ENCODE measurements around the gene ANTXRL. TPM values are rescaled to one million over a fixed set of nuclear protein-coding genes. Genes with fewer than 3 reads are reported as not detected.

ANTXRL gene
- polyA plus RNA-seq, 1 donor from 2014 or later: not detected

DNA sequence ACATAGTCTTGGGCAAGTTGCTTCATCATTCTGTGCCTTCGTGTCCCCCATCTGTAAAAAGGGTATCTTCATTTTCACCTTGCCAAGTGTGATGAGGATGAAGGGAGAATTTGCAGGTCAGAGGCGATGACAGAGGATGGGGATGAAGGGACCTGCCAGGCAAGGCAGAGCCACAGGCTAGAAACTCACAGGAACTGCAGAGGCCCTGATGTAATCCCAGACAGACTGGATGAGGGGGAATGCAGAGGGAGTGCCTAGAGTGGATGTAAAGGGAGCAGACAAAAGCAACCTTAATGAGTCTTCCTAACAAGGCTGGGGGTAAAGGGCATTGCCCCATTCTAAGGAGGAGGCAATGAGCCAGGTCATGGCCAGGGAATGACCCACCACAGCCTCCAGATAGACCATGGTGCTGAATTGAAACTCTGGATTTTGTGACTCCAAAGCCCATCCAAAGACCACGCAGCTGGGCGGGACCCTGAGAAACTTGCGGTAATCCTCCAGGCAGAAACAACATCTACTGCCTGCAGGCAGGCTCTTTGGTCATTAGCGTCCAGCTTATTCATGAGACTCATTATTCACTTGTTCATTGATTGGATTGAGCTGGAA lies 1.9 kb downstream of the ANTXRL start:
- Histone ChIP-seq H4K20me1 (ENCODE audit: insufficient read depth) (no peaks in the 10 kb centered on the region), H3K27ac (ENCODE audit: low read length) (no peak overlapping the region)
- TF ChIP-seq RAD21 (conservative IDR thresholded peaks at IDR 0.05) (no peak), SMC3 (conservative IDR thresholded peaks at IDR 0.05; ENCODE audit: poor library complexity) (no peak), MXI1 (conservative IDR thresholded peaks at IDR 0.05; ENCODE audit: poor library complexity, severe bottlenecking) (no peak), EZH2 (IDR thresholded peaks at IDR 0.05; ENCODE audit: borderline replicate concordance, insufficient read depth, low read length, poor library complexity, severe bottlenecking) (no peak), EP300 (conservative IDR thresholded peaks at IDR 0.05; ENCODE audit: poor library complexity, severe bottlenecking) (no peak), TAF1 (IDR thresholded peaks at IDR 0.05; ENCODE audit: low read depth) (no peak), REST (IDR thresholded peaks at IDR 0.05; ENCODE audit: borderline replicate concordance) (no peak), POLR2AphosphoS5 (IDR thresholded peaks at IDR 0.05) (no peak)
- TF ChIP-seq, protein P1, sequence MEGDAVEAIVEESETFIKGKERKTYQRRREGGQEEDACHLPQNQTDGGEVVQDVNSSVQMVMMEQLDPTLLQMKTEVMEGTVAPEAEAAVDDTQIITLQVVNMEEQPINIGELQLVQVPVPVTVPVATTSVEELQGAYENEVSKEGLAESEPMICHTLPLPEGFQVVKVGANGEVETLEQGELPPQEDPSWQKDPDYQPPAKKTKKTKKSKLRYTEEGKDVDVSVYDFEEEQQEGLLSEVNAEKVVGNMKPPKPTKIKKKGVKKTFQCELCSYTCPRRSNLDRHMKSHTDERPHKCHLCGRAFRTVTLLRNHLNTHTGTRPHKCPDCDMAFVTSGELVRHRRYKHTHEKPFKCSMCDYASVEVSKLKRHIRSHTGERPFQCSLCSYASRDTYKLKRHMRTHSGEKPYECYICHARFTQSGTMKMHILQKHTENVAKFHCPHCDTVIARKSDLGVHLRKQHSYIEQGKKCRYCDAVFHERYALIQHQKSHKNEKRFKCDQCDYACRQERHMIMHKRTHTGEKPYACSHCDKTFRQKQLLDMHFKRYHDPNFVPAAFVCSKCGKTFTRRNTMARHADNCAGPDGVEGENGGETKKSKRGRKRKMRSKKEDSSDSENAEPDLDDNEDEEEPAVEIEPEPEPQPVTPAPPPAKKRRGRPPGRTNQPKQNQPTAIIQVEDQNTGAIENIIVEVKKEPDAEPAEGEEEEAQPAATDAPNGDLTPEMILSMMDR (IDR thresholded peaks at IDR 0.05; ENCODE audit: poor library complexity, severe bottlenecking): no peak

DNA sequence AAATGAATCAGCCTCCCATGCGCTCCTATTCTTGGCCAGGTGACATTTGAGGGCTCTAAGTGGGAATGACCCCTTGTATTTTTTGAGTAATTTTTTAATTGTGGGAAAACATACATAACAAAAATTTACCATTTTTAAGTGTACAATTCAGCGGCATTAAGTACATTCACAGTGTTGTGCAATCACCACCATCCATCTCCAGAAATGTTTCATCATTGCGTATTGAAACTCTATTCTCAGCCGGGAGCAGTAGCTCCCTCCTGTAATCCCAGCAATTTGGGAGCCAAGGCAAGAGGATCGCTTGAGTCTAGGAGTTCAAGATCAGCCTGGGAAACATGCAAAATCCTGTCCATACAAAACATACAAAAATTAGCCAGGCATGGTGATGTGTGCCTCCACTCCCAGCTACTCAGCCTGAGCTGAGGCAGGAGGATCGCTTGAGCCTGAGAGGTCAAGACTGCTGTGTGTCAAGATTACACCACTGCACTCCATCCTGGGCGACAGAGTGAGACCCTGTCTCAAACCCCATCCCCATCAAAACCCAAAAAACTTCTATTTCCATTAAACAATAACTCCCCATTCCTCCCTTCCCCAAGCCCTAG lies 2.5 kb downstream of the ANTXRL start:
- H3K27me3 ChIP-seq (ENCODE audit: insufficient read depth, low read depth, low read length): peaks cover 21% of the 10 kb centered on the region
- H3K4me3 ChIP-seq (ENCODE audit: low read length): no peak overlapping the region
- H3K27ac ChIP-seq (ENCODE audit: low read length): no peak overlapping the region
- H3K79me2 ChIP-seq (replicated peaks; ENCODE audit: insufficient read depth, low read length): no peaks in the 10 kb centered on the region
- no peak overlapping the region for H2AFZ ChIP-seq (ENCODE audit: low read depth, low read length)
- TF ChIP-seq SMC3 (conservative IDR thresholded peaks at IDR 0.05; ENCODE audit: poor library complexity) (no peak), TAF1 (IDR thresholded peaks at IDR 0.05; ENCODE audit: low read depth) (no peak)
- no peaks in the 10 kb centered on the region for H4K20me1 ChIP-seq (ENCODE audit: insufficient read depth)
- H3K9ac ChIP-seq (ENCODE audit: low read length): no peak overlapping the region
- no peaks in the 10 kb centered on the region for H3K36me3 ChIP-seq (ENCODE audit: insufficient read depth, low read length)
- no peaks in the 10 kb centered on the region for H3F3A ChIP-seq (ENCODE audit: insufficient read depth, low read length, poor library complexity, severe bottlenecking)
- H3K9me2 ChIP-seq (ENCODE audit: insufficient read depth, low read length): no peaks in the 10 kb centered on the region
- no peak overlapping the region for H3K4me2 ChIP-seq (ENCODE audit: low read length)
- H3K9me3 ChIP-seq (ENCODE audit: low read length): no peaks in the 10 kb centered on the region

More for the DNA sequence above, 1.9 kb downstream of the ANTXRL start:
- H3K36me3 ChIP-seq (ENCODE audit: insufficient read depth, low read length): no peaks in the 10 kb centered on the region
- no peaks in the 10 kb centered on the region for H3K79me2 ChIP-seq (replicated peaks; ENCODE audit: insufficient read depth, low read length)
- H3K4me3 ChIP-seq (ENCODE audit: low read length): no peak overlapping the region
- H3K27me3 ChIP-seq (ENCODE audit: insufficient read depth, low read depth, low read length): peaks cover 27% of the 10 kb centered on the region
- H2AFZ ChIP-seq (ENCODE audit: low read depth, low read length): no peak overlapping the region
- no peaks in the 10 kb centered on the region for H3K9me3 ChIP-seq (ENCODE audit: low read length)
- no peak overlapping the region for H3K4me2 ChIP-seq (ENCODE audit: low read length)
- no peak overlapping the region for H3K9ac ChIP-seq (ENCODE audit: low read length)
- H3K9me2 ChIP-seq (ENCODE audit: insufficient read depth, low read length): no peaks in the 10 kb centered on the region
- no peaks in the 10 kb centered on the region for H3F3A ChIP-seq (ENCODE audit: insufficient read depth, low read length, poor library complexity, severe bottlenecking)

All from neural cell (in vitro differentiated cells).